NB4 (cell line): ENCODE measurements around the gene MAGI2.

Experiments used
- MYC ChIP-seq: IDR thresholded peaks from 2 replicates; pipeline ENCODE4 v1.6.1; 2011; ENCODE audit warnings: low read depth, low read length
- TF ChIP-seq, protein P1 (sequence below): IDR thresholded peaks from one replicate; pipeline ENCODE4 v1.5.1; 2012; ENCODE audit warnings: low read depth, low read length

DNA sequence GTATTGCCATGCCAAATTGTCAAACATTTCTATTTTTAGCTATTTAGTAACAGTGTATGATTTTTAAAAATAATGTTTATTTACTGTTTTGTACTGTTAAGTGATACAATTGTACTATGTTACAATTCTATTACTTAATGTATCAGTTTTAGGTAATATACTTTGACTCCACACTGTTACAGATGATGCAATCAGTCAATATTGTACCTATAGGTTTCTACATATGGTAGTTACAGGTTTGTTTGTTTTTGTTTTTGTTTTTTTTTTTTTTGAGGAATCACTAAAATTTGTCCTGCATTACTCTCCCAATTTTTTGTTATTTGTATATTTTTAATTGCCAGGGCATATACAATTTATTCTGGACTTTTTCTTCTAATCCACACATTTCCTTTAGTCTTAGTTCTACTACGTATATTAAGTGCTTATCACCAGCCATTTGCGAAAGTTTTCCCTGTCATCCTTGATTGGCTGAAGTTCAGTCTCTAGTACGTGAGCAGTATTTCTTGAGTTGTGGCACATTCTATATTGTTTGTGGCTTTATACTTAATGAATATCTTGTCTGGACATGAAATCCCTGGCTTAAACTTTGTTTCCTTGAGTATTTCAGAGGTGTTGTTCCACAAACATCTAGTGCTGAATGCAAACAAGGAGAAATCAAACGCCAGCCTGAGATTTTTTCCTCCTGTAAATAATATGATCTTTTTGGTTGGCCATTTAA, 114.1 kb downstream of the MAGI2 start:
- TF ChIP-seq, protein P1, sequence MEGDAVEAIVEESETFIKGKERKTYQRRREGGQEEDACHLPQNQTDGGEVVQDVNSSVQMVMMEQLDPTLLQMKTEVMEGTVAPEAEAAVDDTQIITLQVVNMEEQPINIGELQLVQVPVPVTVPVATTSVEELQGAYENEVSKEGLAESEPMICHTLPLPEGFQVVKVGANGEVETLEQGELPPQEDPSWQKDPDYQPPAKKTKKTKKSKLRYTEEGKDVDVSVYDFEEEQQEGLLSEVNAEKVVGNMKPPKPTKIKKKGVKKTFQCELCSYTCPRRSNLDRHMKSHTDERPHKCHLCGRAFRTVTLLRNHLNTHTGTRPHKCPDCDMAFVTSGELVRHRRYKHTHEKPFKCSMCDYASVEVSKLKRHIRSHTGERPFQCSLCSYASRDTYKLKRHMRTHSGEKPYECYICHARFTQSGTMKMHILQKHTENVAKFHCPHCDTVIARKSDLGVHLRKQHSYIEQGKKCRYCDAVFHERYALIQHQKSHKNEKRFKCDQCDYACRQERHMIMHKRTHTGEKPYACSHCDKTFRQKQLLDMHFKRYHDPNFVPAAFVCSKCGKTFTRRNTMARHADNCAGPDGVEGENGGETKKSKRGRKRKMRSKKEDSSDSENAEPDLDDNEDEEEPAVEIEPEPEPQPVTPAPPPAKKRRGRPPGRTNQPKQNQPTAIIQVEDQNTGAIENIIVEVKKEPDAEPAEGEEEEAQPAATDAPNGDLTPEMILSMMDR, result no peak
- no peak for TF ChIP-seq MYC
